NB4 (cell line): Measurements from ENCODE around the gene SLC30A4.

Experiments
- DNase-seq: peaks from one replicate; pipeline ENCODE4 v3.0.0; 2010; ENCODE audit warnings: low read depth
- H3K4me3 ChIP-seq: one replicate; pipeline ENCODE4 v1.5.1; 2011; ENCODE audit warnings: mild to moderate bottlenecking, low read depth, low read length, moderate library complexity
- CTCF ChIP-seq: IDR thresholded peaks from one replicate; pipeline ENCODE4 v1.5.1; 2012; ENCODE audit warnings: low read depth, low read length
- MAX ChIP-seq: IDR thresholded peaks from 2 replicates; pipeline ENCODE4 v1.6.1; 2011; ENCODE audit warnings: low read depth, low read length
- MYC ChIP-seq: IDR thresholded peaks from 2 replicates; pipeline ENCODE4 v1.6.1; 2011; ENCODE audit warnings: low read depth, low read length
- POLR2A ChIP-seq: IDR thresholded peaks from 2 replicates; pipeline ENCODE4 v1.6.1; 2011; ENCODE audit warnings: mild to moderate bottlenecking; ENCODE audit not compliant: insufficient read length; ENCODE audit errors: extremely low read depth

The SLC30A4 gene

GRCh38 chr15:45434078-45434567 lies 88.4 kb downstream of the SLC30A4 start:
- no peak overlapping the region for H3K4me3 ChIP-seq
- DNase-seq: no peak
- TF ChIP-seq CTCF (no peak), MYC (no peak), MAX (no peak), POLR2A (no peak)

GRCh38 chr15:45431511-45431910 lies 91.0 kb downstream of the SLC30A4 start:
- TF ChIP-seq CTCF (no peak), MYC (no peak), POLR2A (no peak), MAX (no peak)
- DNase-seq: peak; percentile 18
- no peak overlapping the region for H3K4me3 ChIP-seq

- TF ChIP-seq MAX (no peak), CTCF (peak; percentile 94)
- H3K4me3 ChIP-seq: no peak overlapping the region
- DNase-seq: peak; percentile 58
These were observed 92.4 kb downstream of the SLC30A4 start for GRCh38 chr15:45429941-45430792.
